ENCODE measurements around the gene TSPAN7.
A peak's percentile ranks its signal among the peaks of the same experiment; 100 is the strongest.

Gene TSPAN7

DNA sequence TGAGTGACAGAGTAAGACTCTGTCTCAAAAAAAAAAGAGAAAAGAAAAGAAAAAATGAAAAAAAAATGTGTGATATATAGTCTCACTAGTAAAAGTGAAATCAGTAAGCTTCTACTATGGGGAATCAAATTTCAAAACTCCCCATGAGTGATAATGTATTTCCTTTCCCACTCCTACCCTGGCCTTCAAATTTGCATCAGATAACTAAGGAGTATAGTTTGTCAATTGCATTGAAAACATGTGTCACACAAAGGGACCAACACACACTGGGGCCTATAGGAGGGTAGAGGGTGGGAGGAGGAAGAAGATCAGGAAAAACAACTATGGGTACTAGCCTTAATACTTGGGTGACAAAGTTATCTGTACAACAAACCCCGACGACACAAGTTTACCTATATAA, 118.4 kb downstream of the TSPAN7 start:
- no peak for DNase-seq (ENCODE audit: low read depth, low spot score)
- H3K27me3 ChIP-seq (ENCODE audit: insufficient read depth, insufficient read length) = no peaks in the 10 kb centered on the region
- H3K9ac ChIP-seq (ENCODE audit: insufficient read length, low read depth) = no peak overlapping the region
- H3K4me1 ChIP-seq (ENCODE audit: insufficient read depth, insufficient read length) = no peaks in the 10 kb centered on the region
- no peak for TF ChIP-seq ZNF274 (IDR thresholded peaks at IDR 0.05; ENCODE audit: low read depth, low read length)
- TF ChIP-seq YY1 (IDR thresholded peaks at IDR 0.05; ENCODE audit: insufficient read depth, insufficient read length) = no peak
- TF ChIP-seq SUZ12 (IDR thresholded peaks at IDR 0.05; ENCODE audit: extremely low read depth, insufficient read depth, insufficient read length) = no peak
- no peaks in the 10 kb centered on the region for H3K9me3 ChIP-seq (ENCODE audit: insufficient read depth, low read length)
- no peak overlapping the region for H3K4me3 ChIP-seq (ENCODE audit: insufficient read length, low read depth)
- no peaks in the 10 kb centered on the region for H3K36me3 ChIP-seq (ENCODE audit: insufficient read depth, insufficient read length, low read length)

DNA sequence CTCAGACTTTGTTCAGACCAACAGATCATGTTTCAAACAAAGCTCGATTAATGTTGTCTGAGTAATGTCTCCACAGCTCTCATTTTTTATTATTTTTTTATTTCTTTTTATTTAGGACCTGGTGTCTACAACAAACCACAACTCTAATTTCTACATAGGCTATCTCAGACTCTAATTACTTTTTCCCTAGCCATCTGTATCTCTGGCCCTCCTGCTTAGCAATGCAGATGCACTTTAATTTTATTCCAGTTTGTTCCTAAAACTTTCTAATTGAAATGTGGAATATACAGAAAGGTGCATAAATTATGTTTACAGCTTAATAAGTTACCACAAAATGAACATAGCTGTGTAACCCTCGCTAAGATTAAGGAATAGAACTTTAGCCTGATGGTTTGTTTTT, 120.8 kb downstream of the TSPAN7 start:
- Histone ChIP-seq H3K4me1 (ENCODE audit: insufficient read depth, insufficient read length) (no peaks in the 10 kb centered on the region), H3K36me3 (ENCODE audit: insufficient read depth, insufficient read length, low read length) (no peaks in the 10 kb centered on the region), H3K9me3 (ENCODE audit: insufficient read depth, low read length) (no peaks in the 10 kb centered on the region), H3K9ac (ENCODE audit: insufficient read length, low read depth) (no peak overlapping the region), H3K27me3 (ENCODE audit: insufficient read depth, insufficient read length) (no peaks in the 10 kb centered on the region), H3K4me3 (ENCODE audit: insufficient read length, low read depth) (no peak overlapping the region)
- DNase-seq (ENCODE audit: low read depth, low spot score) = no peak
- no peak for TF ChIP-seq SUZ12 (IDR thresholded peaks at IDR 0.05; ENCODE audit: extremely low read depth, insufficient read depth, insufficient read length)
- TF ChIP-seq ZNF274 (IDR thresholded peaks at IDR 0.05; ENCODE audit: low read depth, low read length) = no peak
- no peak for TF ChIP-seq YY1 (IDR thresholded peaks at IDR 0.05; ENCODE audit: insufficient read depth, insufficient read length)

DNA sequence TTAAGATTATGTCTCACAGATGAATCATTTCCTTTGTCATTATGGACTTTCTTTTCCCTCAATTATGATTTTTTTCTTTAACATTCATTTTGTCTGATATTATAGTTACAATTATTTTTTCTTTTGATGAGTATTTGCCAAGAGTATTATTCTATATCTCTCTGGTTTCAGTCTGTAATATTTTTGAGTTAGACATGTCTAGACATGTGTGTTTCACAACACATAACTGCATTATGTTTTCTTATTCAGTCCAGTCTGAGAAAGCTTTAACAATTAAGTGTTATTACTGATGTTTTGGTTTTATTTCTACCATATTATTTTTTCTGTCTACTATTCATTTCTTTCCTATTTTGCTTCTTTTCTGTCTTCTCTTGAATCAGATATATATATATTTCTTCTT, 131.6 kb downstream of the TSPAN7 start:
- no peaks in the 10 kb centered on the region for H3K9me3 ChIP-seq (ENCODE audit: insufficient read depth, low read length)
- no peak overlapping the region for H3K9ac ChIP-seq (ENCODE audit: insufficient read length, low read depth)
- TF ChIP-seq SUZ12 (IDR thresholded peaks at IDR 0.05; ENCODE audit: extremely low read depth, insufficient read depth, insufficient read length) (no peak), ZNF274 (IDR thresholded peaks at IDR 0.05; ENCODE audit: low read depth, low read length) (no peak), YY1 (IDR thresholded peaks at IDR 0.05; ENCODE audit: insufficient read depth, insufficient read length) (no peak)
- no peaks in the 10 kb centered on the region for H3K4me1 ChIP-seq (ENCODE audit: insufficient read depth, insufficient read length)
- H3K36me3 ChIP-seq (ENCODE audit: insufficient read depth, insufficient read length, low read length) = no peaks in the 10 kb centered on the region
- no peak for DNase-seq (ENCODE audit: low read depth, low spot score)
- no peak overlapping the region for H3K4me3 ChIP-seq (ENCODE audit: insufficient read length, low read depth)
- H3K27me3 ChIP-seq (ENCODE audit: insufficient read depth, insufficient read length) = no peaks in the 10 kb centered on the region

DNA sequence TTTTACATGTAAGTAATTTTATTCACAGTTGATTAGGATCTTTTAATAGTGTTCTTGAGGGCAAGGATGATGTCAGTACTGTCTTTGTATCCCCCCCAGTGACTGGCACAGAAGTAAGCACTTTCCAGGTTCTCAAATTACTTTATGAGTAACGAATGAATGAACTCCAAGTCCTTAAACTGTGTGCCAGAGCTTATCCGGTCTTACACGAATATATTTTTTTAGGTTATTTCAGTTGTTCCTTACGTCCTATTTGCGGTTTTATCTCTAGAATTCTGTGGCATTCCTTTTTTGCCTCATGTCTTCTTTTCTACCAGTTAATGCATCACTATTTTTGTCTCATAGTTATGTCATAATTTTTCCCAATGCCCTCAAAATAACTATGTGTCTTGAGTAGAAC, 133.1 kb downstream of the TSPAN7 start:
- DNase-seq (ENCODE audit: low read depth, low spot score) = no peak
- TF ChIP-seq SUZ12 (IDR thresholded peaks at IDR 0.05; ENCODE audit: extremely low read depth, insufficient read depth, insufficient read length) = no peak
- no peak for TF ChIP-seq YY1 (IDR thresholded peaks at IDR 0.05; ENCODE audit: insufficient read depth, insufficient read length)
- TF ChIP-seq ZNF274 (IDR thresholded peaks at IDR 0.05; ENCODE audit: low read depth, low read length) = no peak
- Histone ChIP-seq H3K9me3 (ENCODE audit: insufficient read depth, low read length) (no peaks in the 10 kb centered on the region), H3K36me3 (ENCODE audit: insufficient read depth, insufficient read length, low read length) (no peaks in the 10 kb centered on the region), H3K9ac (ENCODE audit: insufficient read length, low read depth) (no peak overlapping the region), H3K4me3 (ENCODE audit: insufficient read length, low read depth) (no peak overlapping the region), H3K4me1 (ENCODE audit: insufficient read depth, insufficient read length) (no peaks in the 10 kb centered on the region), H3K27me3 (ENCODE audit: insufficient read depth, insufficient read length) (no peaks in the 10 kb centered on the region)

DNA sequence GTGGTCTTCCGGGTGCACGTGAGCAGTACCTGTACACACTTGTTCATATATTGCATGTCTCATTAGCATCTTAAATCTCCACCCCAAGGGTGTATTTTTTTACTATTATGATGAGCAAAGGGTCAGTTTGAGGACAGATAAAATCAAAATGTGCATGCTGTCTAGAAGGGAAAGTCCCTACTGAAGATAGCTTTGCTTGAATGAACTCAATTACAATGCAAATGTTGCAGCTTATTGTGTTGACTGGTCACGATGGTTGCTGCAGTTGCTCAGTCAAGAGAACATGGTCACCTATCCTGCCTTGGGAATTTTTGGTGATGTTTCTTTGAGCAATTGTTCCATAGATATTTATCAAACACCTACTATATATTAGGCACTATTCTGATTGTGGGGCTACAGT, 136.1 kb downstream of the TSPAN7 start:
- H3K36me3 ChIP-seq (ENCODE audit: insufficient read depth, insufficient read length, low read length) = no peaks in the 10 kb centered on the region
- H3K9ac ChIP-seq (ENCODE audit: insufficient read length, low read depth) = no peak overlapping the region
- peaks cover 2% of the 10 kb centered on the region for H3K4me1 ChIP-seq (ENCODE audit: insufficient read depth, insufficient read length)
- H3K9me3 ChIP-seq (ENCODE audit: insufficient read depth, low read length) = no peaks in the 10 kb centered on the region
- H3K27me3 ChIP-seq (ENCODE audit: insufficient read depth, insufficient read length) = no peaks in the 10 kb centered on the region
- TF ChIP-seq SUZ12 (IDR thresholded peaks at IDR 0.05; ENCODE audit: extremely low read depth, insufficient read depth, insufficient read length) = no peak
- TF ChIP-seq ZNF274 (IDR thresholded peaks at IDR 0.05; ENCODE audit: low read depth, low read length) = no peak
- no peak for TF ChIP-seq YY1 (IDR thresholded peaks at IDR 0.05; ENCODE audit: insufficient read depth, insufficient read length)
- no peak for DNase-seq (ENCODE audit: low read depth, low spot score)
- H3K4me3 ChIP-seq (ENCODE audit: insufficient read length, low read depth) = no peak overlapping the region

DNA sequence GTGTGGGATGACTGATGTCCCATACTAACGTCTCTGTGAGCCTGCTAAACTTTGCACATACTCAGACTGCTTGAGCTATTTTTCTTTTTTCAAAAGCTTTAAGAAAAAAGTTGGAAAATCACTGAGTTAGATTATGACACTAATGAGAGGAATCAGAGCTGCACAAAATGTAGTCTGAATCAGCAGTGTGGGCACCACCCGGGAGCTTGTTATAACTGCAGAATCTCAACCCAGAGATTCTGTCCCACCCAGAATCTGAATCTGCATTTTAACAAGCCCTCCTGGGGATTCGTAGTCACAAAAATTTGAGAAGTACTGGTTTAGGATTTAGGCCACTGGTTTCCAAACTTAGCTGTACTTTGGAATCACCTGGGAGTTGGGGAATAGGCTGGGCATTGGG, 137.8 kb downstream of the TSPAN7 start:
- Histone ChIP-seq H3K9me3 (ENCODE audit: insufficient read depth, low read length) (no peaks in the 10 kb centered on the region), H3K27me3 (ENCODE audit: insufficient read depth, insufficient read length) (no peaks in the 10 kb centered on the region), H3K4me3 (ENCODE audit: insufficient read length, low read depth) (no peak overlapping the region), H3K4me1 (ENCODE audit: insufficient read depth, insufficient read length) (peaks cover 2% of the 10 kb centered on the region), H3K36me3 (ENCODE audit: insufficient read depth, insufficient read length, low read length) (no peaks in the 10 kb centered on the region), H3K9ac (ENCODE audit: insufficient read length, low read depth) (no peak overlapping the region)
- no peak for TF ChIP-seq YY1 (IDR thresholded peaks at IDR 0.05; ENCODE audit: insufficient read depth, insufficient read length)
- TF ChIP-seq ZNF274 (IDR thresholded peaks at IDR 0.05; ENCODE audit: low read depth, low read length) = no peak
- TF ChIP-seq SUZ12 (IDR thresholded peaks at IDR 0.05; ENCODE audit: extremely low read depth, insufficient read depth, insufficient read length) = no peak
- no peak for DNase-seq (ENCODE audit: low read depth, low spot score)

DNA sequence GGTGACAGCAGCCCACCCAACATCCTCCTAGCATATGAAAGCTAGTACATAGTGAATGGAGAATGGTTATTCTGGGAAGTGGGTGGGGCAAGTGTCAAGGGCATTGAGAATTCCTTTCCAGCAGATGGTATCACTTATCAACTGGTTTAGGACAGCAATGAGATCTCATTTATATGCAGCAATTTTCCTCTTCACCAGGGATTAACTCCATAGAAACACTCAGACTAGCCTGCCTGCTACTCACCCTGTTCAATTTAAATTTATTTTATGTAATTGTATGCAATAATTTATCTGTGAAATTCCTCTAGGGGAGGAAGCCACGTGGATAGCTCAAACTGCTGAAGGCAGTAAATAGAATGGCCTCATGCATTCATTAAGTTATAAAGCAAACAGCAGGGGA, 138.4 kb downstream of the TSPAN7 start:
- no peak for DNase-seq (ENCODE audit: low read depth, low spot score)
- no peaks in the 10 kb centered on the region for H3K9me3 ChIP-seq (ENCODE audit: insufficient read depth, low read length)
- no peak overlapping the region for H3K4me3 ChIP-seq (ENCODE audit: insufficient read length, low read depth)
- H3K4me1 ChIP-seq (ENCODE audit: insufficient read depth, insufficient read length) = peaks cover 2% of the 10 kb centered on the region
- TF ChIP-seq YY1 (IDR thresholded peaks at IDR 0.05; ENCODE audit: insufficient read depth, insufficient read length) (no peak), ZNF274 (IDR thresholded peaks at IDR 0.05; ENCODE audit: low read depth, low read length) (no peak), SUZ12 (IDR thresholded peaks at IDR 0.05; ENCODE audit: extremely low read depth, insufficient read depth, insufficient read length) (no peak)
- H3K27me3 ChIP-seq (ENCODE audit: insufficient read depth, insufficient read length) = no peaks in the 10 kb centered on the region
- H3K36me3 ChIP-seq (ENCODE audit: insufficient read depth, insufficient read length, low read length) = no peaks in the 10 kb centered on the region
- no peak overlapping the region for H3K9ac ChIP-seq (ENCODE audit: insufficient read length, low read depth)

DNA sequence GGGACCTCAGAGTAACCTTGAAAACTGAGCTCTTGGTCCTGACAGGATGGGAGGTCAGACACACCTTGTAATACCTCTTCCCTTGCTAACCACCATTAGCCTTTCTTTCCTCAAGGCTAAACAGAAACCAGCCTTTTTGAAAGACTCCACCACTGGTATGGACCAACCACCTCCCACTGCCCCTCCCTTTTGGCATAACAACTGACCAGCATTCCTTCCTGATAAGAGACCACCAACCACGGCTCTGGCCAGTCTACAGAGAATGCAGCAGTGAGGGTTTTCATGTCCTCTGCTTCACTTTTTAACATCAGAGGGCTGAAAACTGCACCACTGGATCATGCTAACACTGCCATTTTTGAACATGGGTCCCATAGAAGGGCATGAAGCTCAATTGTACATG, 139.7 kb downstream of the TSPAN7 start:
- DNase-seq (ENCODE audit: low read depth, low spot score) = peak; percentile 13
- H3K27me3 ChIP-seq (ENCODE audit: insufficient read depth, insufficient read length) = no peaks in the 10 kb centered on the region
- H3K4me3 ChIP-seq (ENCODE audit: insufficient read length, low read depth) = no peak overlapping the region
- TF ChIP-seq SUZ12 (IDR thresholded peaks at IDR 0.05; ENCODE audit: extremely low read depth, insufficient read depth, insufficient read length) (no peak), YY1 (IDR thresholded peaks at IDR 0.05; ENCODE audit: insufficient read depth, insufficient read length) (no peak), ZNF274 (IDR thresholded peaks at IDR 0.05; ENCODE audit: low read depth, low read length) (no peak)
- no peaks in the 10 kb centered on the region for H3K36me3 ChIP-seq (ENCODE audit: insufficient read depth, insufficient read length, low read length)
- no peak overlapping the region for H3K9ac ChIP-seq (ENCODE audit: insufficient read length, low read depth)
- peaks cover 2% of the 10 kb centered on the region for H3K4me1 ChIP-seq (ENCODE audit: insufficient read depth, insufficient read length)
- H3K9me3 ChIP-seq (ENCODE audit: insufficient read depth, low read length) = no peaks in the 10 kb centered on the region
